Esophagus muscularis mucosa (tissue), 4 donors: ENCODE data around the gene MTHFS. TPM values are rescaled to one million over a fixed set of nuclear protein-coding genes. Genes with fewer than 3 reads are reported as not detected.

Experiments used
- DNase-seq: peaks from one replicate; pipeline ENCODE4 v3.0.0-alpha.2; 2017; ENCODE audit errors: extremely low spot score
- H3K27ac ChIP-seq, 4 donors: fragments of 200-600 bp; sonication (generic); replicated peaks in 1 of 4; 1 replicate in 3 of 4; 2 replicates in 1 of 4; pipeline ENCODE4 v1.5.1; 2016 to 2019; ENCODE audit warnings: mild to moderate bottlenecking in 1 of 4
- H3K27me3 ChIP-seq, 4 donors: fragments of 200-600 bp; sonication (generic); one replicate each; pipeline versions ENCODE4 v1.5.1 to v1.6.0; 2016 to 2019
- H3K36me3 ChIP-seq, 4 donors: fragments of 200-600 bp; sonication (generic); one replicate each; pipeline ENCODE4 v1.5.1; 2016 to 2019
- H3K4me1 ChIP-seq, 4 donors: fragments of 200-600 bp; sonication (generic); one replicate each; pipeline ENCODE4 v1.5.1; 2016 to 2019
- H3K4me3 ChIP-seq, 4 donors: fragments of 200-600 bp; sonication (generic); 1 replicate in 2 of 4; 2 replicates in 2 of 4; pipeline ENCODE4 v1.5.1; 2016 to 2019; ENCODE audit warnings: mild to moderate bottlenecking in 4 of 4, moderate library complexity in 1 of 4
- H3K9me3 ChIP-seq, 4 donors: fragments of 200-600 bp; sonication (generic); 1 replicate in 3 of 4; 2 replicates in 1 of 4; pipeline ENCODE4 v1.5.1; 2016 to 2019
- EP300 ChIP-seq: sonication (generic); formaldehyde crosslinking; IDR thresholded peaks from one replicate; pipeline ENCODE4 v1.6.1; 2017; ENCODE audit warnings: antibody characterized with exemption
- POLR2A ChIP-seq: fragments of 450-650 bp; IDR thresholded peaks from one replicate; pipeline ENCODE4 v1.6.1; 2017; ENCODE audit warnings: antibody characterized with exemption, moderate library complexity, mild to moderate bottlenecking, low read depth
- POLR2AphosphoS5 ChIP-seq, 2 donors: sonication (generic); formaldehyde crosslinking; IDR thresholded peaks; one replicate each; pipeline ENCODE4 v1.6.1; 2017; ENCODE audit warnings: antibody characterized with exemption in 2 of 2
- WGBS: methylation state at CpG from one replicate; pipeline ENCODE4 v1.1.5; 2018; 5-methylcytosine and 5-hydroxymethylcytosine counted together
- intact Hi-C: fragments of 100-400 bp; cut with DNase I; formaldehyde crosslinking; loops from one replicate; pipeline ENCODE4 v1.15.1; 2023
- total RNA-seq, 4 donors: library from RNA; depleted of rRNA; stranded (reverse); fragments of >200 nt; gene quantifications; one replicate each; pipeline versions ENCODE4 v1.1.0 to v1.2.1, GENCODE V29; 2016
- TF ChIP-seq, protein P1 (sequence below), 3 experiments: fragments of 200-600 bp in 2 of 3; fragments of 450-650 bp in 1 of 3; sonication (generic) in 2 of 3; IDR thresholded peaks; one replicate each; pipeline ENCODE4 v1.5.1; 2017 to 2019; ENCODE audit warnings: antibody characterized with exemption in 3 of 3, mild to moderate bottlenecking in 2 of 3, moderate library complexity in 1 of 3

MTHFS gene
- total RNA-seq, 4 donors from 2014 or later = 8.8 to 21.2 (median 13.1) TPM

DNA sequence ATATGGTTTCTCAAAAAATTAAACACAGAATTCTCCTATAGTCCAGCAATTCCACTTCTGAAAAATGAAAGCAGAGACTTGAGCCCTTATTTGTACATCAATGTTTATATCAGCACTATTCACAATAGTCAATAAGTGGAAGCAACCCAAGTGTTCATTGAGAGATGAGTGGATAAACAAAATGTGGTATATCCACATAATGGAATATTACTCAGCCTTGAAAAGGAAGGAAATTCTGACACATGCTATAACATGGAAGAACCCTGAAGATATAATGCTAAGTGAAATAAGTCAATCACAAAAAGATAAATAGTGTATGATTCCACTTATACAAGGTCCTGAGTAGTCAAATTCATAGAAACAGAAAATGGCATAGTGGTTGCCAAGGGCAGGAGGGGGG, 76.6 kb downstream of the MTHFS start:
- intact Hi-C loops = no loop called here
- Histone ChIP-seq H3K4me3 (no peak overlapping the region), H3K9me3 (peaks cover 0 to 9% (median 0%) of the 10 kb centered on the region in 4 donors), H3K4me1 (no peaks in the 10 kb centered on the region), H3K27me3 (no peaks in the 10 kb centered on the region), H3K27ac (no peak overlapping the region), H3K36me3 (no peaks in the 10 kb centered on the region)
- DNase-seq = no peak
- TF ChIP-seq POLR2A = no peak
- TF ChIP-seq, protein P1, sequence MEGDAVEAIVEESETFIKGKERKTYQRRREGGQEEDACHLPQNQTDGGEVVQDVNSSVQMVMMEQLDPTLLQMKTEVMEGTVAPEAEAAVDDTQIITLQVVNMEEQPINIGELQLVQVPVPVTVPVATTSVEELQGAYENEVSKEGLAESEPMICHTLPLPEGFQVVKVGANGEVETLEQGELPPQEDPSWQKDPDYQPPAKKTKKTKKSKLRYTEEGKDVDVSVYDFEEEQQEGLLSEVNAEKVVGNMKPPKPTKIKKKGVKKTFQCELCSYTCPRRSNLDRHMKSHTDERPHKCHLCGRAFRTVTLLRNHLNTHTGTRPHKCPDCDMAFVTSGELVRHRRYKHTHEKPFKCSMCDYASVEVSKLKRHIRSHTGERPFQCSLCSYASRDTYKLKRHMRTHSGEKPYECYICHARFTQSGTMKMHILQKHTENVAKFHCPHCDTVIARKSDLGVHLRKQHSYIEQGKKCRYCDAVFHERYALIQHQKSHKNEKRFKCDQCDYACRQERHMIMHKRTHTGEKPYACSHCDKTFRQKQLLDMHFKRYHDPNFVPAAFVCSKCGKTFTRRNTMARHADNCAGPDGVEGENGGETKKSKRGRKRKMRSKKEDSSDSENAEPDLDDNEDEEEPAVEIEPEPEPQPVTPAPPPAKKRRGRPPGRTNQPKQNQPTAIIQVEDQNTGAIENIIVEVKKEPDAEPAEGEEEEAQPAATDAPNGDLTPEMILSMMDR (IDR thresholded peaks at IDR 0.05) = no peak
- TF ChIP-seq POLR2AphosphoS5 (IDR thresholded peaks at IDR 0.05) = no peak
- TF ChIP-seq EP300 = no peak

DNA sequence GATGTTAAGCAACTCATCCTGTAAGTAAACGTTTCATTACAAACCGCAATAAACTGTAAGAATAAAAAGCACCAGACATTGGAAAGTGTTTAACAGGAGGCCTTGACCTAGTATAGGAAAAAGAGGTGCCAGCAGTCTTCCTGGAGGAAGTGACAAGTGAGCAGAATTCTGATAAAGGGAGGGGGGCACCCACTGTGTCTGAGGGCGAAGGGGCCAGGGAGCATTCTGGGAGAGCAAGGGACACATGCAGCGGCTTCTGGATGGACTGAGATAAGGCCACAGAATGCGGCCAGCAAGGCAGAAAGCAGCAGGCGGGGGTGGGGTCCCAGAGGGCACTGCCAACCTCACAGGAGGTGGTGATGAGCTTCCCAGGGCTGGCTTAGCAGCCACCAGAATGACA, 80.2 kb downstream of the MTHFS start:
- intact Hi-C loops = no loop called here
- Histone ChIP-seq H3K27me3 (no peaks in the 10 kb centered on the region), H3K9me3 (peaks cover 0 to 9% (median 0%) of the 10 kb centered on the region in 4 donors), H3K4me1 (peaks cover 0 to 15% (median 11%) of the 10 kb centered on the region in 4 donors), H3K27ac (no peak overlapping the region), H3K36me3 (no peaks in the 10 kb centered on the region), H3K4me3 (no peak overlapping the region)
- no peak for DNase-seq
- WGBS = 70% methylated on average over 6 of the region's 6 CpGs
- TF ChIP-seq POLR2A = no peak
- TF ChIP-seq, protein P1 (IDR thresholded peaks at IDR 0.05) = no peak

DNA sequence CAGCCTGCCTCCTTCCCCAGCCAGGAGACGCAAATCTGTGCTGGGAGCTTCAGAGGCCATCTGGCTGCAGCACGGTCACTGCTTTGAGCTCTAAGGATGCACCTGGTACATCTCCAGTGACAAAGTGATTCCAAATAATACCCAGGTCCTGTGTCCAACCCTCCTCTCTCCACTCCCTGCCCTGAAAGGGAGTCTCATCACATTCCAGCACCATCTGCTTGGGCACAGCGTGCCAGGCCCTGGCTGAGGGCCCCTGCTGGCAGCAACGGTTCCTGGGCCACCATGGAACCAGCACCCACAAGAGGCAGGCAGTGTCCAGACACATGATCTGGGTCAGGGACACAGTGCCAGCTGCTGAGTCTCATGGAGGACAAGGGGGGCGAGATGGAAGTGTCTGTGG, 81.3 kb downstream of the MTHFS start:
- no peak for DNase-seq
- no peak overlapping the region for H3K27ac ChIP-seq
- WGBS = 82% methylated on average over 5 of the region's 5 CpGs
- intact Hi-C loops = no loop called here
- H3K4me1 ChIP-seq = peaks cover 0 to 16% (median 11%) of the 10 kb centered on the region in 4 donors
- H3K27me3 ChIP-seq = no peaks in the 10 kb centered on the region
- H3K36me3 ChIP-seq = no peaks in the 10 kb centered on the region
- no peak overlapping the region for H3K4me3 ChIP-seq
- TF ChIP-seq, protein P1 (IDR thresholded peaks at IDR 0.05) = no peak
- no peak for TF ChIP-seq POLR2A
- TF ChIP-seq POLR2AphosphoS5 (IDR thresholded peaks at IDR 0.05) = no peak
- TF ChIP-seq EP300 = no peak
- peaks cover 0 to 5% (median 0%) of the 10 kb centered on the region in 4 donors for H3K9me3 ChIP-seq

DNA sequence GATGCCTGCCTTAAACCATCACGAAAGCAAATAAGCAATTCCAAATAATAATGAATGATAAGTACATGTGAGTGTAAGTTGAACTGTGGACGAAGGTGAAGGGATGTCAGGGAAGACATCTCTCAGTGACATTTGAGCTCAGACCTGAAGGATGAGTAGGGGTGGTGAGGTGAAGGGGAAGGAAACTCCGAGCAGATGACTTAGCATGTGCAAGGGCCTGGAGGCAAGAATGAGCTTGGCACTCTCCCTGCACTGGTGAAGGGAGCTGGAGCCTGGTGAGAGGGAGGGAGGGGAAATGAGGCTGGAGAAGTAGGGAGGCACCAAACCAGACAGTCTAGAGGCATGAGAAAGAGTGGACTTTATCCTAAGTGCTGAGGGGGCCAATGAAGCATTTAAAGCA, 84.3 kb downstream of the MTHFS start:
- Histone ChIP-seq H3K27me3 (no peaks in the 10 kb centered on the region), H3K4me1 (peaks cover 0 to 16% (median 11%) of the 10 kb centered on the region in 4 donors), H3K36me3 (no peaks in the 10 kb centered on the region), H3K27ac (no peak overlapping the region), H3K4me3 (no peak overlapping the region), H3K9me3 (no peaks in the 10 kb centered on the region)
- DNase-seq = no peak
- TF ChIP-seq, protein P1 (IDR thresholded peaks at IDR 0.05) = no peak
- TF ChIP-seq EP300 (no peak), POLR2AphosphoS5 (IDR thresholded peaks at IDR 0.05) (no peak), POLR2A (no peak)
- intact Hi-C loops = no loop called here
- WGBS = 59% methylated on average over 3 of the region's 3 CpGs
